Measurements from ENCODE around the gene ERCC6. TPM values are rescaled to one million over a fixed set of nuclear protein-coding genes. Genes with fewer than 3 reads are reported as not detected.

Gene ERCC6
- total RNA-seq, 1 donor: 79.7 TPM

DNA sequence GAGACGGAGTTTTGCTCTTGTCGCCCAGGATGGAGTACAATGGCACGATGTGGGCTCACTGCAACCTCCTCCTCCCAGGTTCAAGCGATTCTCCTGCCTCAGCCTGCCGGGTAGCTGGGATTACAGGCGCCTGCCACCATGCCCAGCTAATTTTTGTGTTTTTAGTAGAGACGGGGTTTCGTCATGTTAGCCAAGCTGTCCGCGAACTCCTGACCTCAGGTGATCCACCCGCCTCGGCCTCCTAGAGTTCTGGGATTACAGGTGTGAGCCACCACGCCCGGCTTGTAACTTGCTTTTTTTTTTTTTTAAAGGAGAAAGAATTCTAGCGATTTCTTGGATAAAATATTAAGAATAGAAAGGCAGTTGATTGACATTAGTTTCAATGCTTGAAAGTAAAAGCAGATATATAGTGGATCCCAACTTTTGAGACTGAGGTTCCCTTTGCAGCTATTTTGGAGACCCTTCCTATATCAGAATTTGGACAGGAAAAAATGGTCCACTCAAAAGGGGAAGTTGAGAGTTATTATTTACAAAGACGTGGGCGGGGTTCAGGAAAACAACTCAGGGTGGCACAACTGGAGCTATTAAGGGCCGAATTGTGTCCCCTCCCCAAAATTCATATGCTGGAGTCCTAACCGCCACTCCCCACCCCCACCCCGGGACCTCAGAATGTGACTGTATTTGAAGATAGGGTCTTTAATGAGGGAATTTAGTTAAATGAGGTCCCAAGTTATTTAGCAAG lies 1.3 kb upstream of the ERCC6 start:
- DNase-seq (ENCODE audit: low read depth): no peak
- no peak overlapping the region for H3K4me3 ChIP-seq (ENCODE audit: low read depth, low read length)
- TF ChIP-seq, protein P1, sequence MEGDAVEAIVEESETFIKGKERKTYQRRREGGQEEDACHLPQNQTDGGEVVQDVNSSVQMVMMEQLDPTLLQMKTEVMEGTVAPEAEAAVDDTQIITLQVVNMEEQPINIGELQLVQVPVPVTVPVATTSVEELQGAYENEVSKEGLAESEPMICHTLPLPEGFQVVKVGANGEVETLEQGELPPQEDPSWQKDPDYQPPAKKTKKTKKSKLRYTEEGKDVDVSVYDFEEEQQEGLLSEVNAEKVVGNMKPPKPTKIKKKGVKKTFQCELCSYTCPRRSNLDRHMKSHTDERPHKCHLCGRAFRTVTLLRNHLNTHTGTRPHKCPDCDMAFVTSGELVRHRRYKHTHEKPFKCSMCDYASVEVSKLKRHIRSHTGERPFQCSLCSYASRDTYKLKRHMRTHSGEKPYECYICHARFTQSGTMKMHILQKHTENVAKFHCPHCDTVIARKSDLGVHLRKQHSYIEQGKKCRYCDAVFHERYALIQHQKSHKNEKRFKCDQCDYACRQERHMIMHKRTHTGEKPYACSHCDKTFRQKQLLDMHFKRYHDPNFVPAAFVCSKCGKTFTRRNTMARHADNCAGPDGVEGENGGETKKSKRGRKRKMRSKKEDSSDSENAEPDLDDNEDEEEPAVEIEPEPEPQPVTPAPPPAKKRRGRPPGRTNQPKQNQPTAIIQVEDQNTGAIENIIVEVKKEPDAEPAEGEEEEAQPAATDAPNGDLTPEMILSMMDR (IDR thresholded peaks at IDR 0.05; ENCODE audit: insufficient read depth, low read length): no peak

DNA sequence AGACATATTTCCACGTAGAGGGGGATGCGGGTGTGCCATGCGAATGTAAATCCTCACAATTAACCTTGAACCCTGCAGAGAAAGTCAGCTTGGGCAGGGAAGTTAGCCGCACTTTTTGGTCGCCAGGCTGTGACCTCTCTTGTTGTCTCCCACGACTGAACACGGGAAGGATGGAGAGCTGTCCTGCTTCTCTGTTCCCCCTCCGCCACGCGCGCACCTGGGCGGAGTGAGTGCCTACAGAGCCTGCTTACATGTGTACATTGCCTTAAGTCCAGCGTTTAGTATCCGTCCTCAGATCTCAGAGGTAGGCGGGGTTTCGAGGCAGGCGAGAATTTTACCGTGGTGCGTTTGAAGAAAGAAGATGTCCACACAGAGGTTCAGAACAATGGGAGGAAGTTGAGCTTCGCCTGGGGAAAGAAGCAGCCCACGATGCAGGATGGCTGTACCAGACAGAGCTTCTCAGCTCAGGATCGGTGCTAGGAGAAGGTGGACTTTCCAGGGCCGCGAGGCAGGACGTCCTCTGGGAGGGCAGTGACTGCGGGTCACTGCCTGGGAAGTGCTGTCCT lies 482 bp upstream of the ERCC6 start:
- TF ChIP-seq, protein P1 (IDR thresholded peaks at IDR 0.05; ENCODE audit: insufficient read depth, low read length): no peak
- DNase-seq (ENCODE audit: low read depth): peak; percentile 78
- peak overlapping the region; percentile 66 for H3K4me3 ChIP-seq (ENCODE audit: low read depth, low read length)

DNA sequence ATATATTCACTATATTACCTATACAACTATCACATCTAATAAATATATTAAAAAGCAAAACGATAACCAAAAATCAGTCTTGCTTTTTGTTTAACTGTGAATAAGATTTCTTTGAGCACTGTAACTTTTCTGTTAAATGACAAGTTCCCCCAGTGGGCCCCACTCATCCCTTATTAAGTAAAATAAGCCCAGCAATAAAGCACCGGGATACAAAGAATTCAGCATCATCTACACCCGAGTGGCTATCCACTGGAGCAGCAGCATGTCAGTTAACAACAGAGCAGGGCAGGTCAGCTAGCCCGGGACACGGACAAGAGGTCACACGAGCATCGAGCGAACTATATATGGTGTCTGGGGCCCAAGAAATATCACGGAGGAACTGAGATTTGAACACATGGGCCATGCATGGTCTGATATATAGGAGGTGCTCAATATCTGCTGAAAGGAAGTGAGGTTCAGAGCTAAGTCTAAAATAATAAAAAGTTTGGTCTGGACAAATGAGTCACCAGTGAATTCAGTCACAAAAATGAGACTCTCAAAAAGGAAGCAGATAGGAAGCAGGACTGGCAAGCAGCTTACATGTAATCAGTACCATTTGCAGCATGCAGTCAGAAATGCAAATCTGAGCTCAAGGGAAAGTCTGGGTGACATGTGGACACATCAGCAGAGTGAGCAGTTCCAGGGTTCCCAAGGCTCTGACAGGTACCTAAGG lies 4.1 kb downstream of the ERCC6 start:
- TF ChIP-seq, protein P1 (IDR thresholded peaks at IDR 0.05; ENCODE audit: insufficient read depth, low read length): no peak
- DNase-seq (ENCODE audit: low read depth): peak; percentile 81
- H3K4me3 ChIP-seq (ENCODE audit: low read depth, low read length): peak overlapping the region; percentile 48

DNA sequence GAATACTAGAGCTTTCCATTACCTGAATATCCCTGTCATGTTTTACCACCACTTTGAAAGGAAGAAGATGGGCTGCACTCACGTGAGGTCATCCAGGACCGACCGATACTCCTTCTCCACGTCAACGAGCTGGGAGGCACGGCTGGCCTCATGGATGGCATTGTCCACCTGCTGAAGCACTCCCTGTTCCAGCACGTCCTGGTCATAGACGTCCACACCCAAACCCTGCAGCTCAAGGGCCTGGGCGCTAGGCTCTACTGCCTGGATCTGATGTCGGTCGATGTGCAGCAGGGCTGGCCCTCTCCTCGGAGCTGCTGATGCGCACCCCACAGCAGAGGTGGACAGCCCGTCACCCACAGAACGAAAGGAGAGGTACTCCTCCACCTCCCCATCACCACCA lies 6.5 kb downstream of the ERCC6 start:
- DNase-seq (ENCODE audit: low read depth): no peak
- TF ChIP-seq, protein P1 (IDR thresholded peaks at IDR 0.05; ENCODE audit: insufficient read depth, low read length): no peak
- H3K4me3 ChIP-seq (ENCODE audit: low read depth, low read length): no peak overlapping the region

DNA sequence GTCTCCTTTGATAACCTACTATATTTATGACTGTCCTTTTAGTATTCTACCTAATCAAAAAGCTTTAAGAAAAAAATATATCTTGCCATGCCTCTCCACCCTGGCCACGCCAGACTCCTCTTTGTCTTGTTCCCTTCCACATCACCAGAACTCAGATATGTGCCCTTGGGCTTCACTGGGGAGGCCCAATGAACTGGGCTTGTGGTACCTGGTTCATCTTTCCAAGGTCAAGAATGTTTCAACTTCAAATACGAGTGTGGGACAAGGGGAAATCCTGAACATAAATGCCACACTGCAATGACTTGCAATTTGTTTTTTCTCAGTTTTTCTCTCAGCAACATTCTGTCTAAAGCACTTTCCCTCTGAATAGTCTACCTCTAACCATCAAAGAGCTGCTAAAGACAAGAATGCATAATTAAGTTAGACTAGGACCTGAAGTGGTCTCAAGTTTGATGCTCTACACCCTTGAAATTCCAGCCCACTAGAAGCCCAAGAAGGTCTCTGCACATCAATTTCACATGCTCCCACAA lies 9.9 kb downstream of the ERCC6 start:
- DNase-seq (ENCODE audit: low read depth): no peak
- TF ChIP-seq, protein P1 (IDR thresholded peaks at IDR 0.05; ENCODE audit: insufficient read depth, low read length): no peak
- no peak overlapping the region for H3K4me3 ChIP-seq (ENCODE audit: low read depth, low read length)

DNA sequence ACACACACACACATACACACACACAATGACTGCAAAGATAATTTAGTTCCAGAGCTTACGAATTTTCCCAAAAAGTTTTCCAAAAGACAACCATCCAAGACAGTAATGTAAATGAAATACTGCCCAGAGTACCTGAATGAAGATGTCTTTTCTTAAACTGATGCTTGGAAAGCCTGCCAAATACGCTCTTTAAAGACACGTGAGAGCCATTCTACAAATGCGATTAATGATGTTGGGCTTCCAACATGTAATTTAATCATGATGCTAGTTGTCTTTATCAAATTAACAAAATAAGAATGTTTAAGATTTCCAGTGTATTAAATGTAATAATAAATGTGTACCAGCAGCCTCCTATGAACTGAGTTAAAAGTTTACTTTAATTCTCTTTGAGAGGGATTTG lies 11.1 kb downstream of the ERCC6 start:
- no peak overlapping the region for H3K4me3 ChIP-seq (ENCODE audit: low read depth, low read length)
- no peak for DNase-seq (ENCODE audit: low read depth)
- TF ChIP-seq, protein P1 (IDR thresholded peaks at IDR 0.05; ENCODE audit: insufficient read depth, low read length): no peak

Measured in fibroblast of the aortic adventitia (primary cell).